ENCODE results near the gene KLF11.

- no peak for TF ChIP-seq POLR2A (IDR thresholded peaks at IDR 0.05)
- TF ChIP-seq CTCF (IDR thresholded peaks at IDR 0.05), result no peak
These were observed 28.2 kb downstream of the KLF11 start for GRCh38 chr2:10071595-10071994.

Measured in upper lobe of left lung (tissue), 4 donors.